RWPE2 (cell line): Measurements from ENCODE around the gene SMARCD2.
"Not testable (repeated sequence)": the region's sequence is repeated elsewhere in the genome, so short reads cannot be mapped to it uniquely, and the experiment has no call there.

Experiments used
- ATAC-seq: fragments of 200-7000 bp; cut with Tn5 transposase; 3 replicates; pipeline ENCODE4 v1.9.1; 2021; ENCODE audit warnings: low read depth
- DNase-seq: peaks from one replicate; pipeline ENCODE4 v3.0.0-alpha.2; 2020; ENCODE audit warnings: low spot score
- H3K27ac ChIP-seq: fragments of 450-650 bp; 2 replicates; pipeline ENCODE4 v1.5.1; 2017; ENCODE audit warnings: mild to moderate bottlenecking; ENCODE audit not compliant: poor library complexity, severe bottlenecking
- H3K27me3 ChIP-seq: fragments of 250-450 bp; sonication (Bioruptor Pico); 2 replicates; pipeline ENCODE4 v1.5.1; 2021; ENCODE audit warnings: mild to moderate bottlenecking, moderate library complexity; ENCODE audit not compliant: insufficient read depth, poor library complexity, severe bottlenecking
- H3K36me3 ChIP-seq: fragments of 250-450 bp; sonication (Bioruptor Pico); 2 replicates; pipeline ENCODE4 v1.5.1; 2020; ENCODE audit warnings: low read depth, mild to moderate bottlenecking, moderate library complexity
- H3K4me1 ChIP-seq: fragments of 250-450 bp; sonication (Bioruptor Pico); 2 replicates; pipeline ENCODE4 v1.5.1; 2021; ENCODE audit warnings: mild to moderate bottlenecking, moderate library complexity; ENCODE audit not compliant: insufficient read depth, poor library complexity, severe bottlenecking
- H3K4me3 ChIP-seq: fragments of 250-450 bp; sonication (Bioruptor Pico); 2 replicates; pipeline ENCODE4 v1.5.1; 2021; ENCODE audit warnings: mild to moderate bottlenecking, moderate library complexity; ENCODE audit not compliant: severe bottlenecking
- H3K9me3 ChIP-seq: fragments of 250-450 bp; sonication (Bioruptor Pico); 2 replicates; pipeline ENCODE4 v1.5.1; 2021; ENCODE audit warnings: mild to moderate bottlenecking, moderate library complexity; ENCODE audit not compliant: severe bottlenecking
- CTCF ChIP-seq: fragments of 450-650 bp; IDR thresholded peaks from one replicate; pipeline ENCODE4 v1.5.1; 2017; ENCODE audit warnings: mild to moderate bottlenecking, moderate library complexity; ENCODE audit not compliant: poor library complexity, severe bottlenecking

Gene SMARCD2

GRCh38 chr17:63798572-63799106 is 43.8 kb downstream of the SMARCD2 start:
- Histone ChIP-seq H3K27me3 (no peaks in the 10 kb centered on the region), H3K36me3 (peaks cover 100% of the 10 kb centered on the region), H3K4me3 (no peak overlapping the region), H3K4me1 (no peaks in the 10 kb centered on the region), H3K27ac (no peak overlapping the region), H3K9me3 (no peaks in the 10 kb centered on the region)
- no peak for ATAC-seq
- no peak for DNase-seq
- no peak for TF ChIP-seq CTCF

DNA sequence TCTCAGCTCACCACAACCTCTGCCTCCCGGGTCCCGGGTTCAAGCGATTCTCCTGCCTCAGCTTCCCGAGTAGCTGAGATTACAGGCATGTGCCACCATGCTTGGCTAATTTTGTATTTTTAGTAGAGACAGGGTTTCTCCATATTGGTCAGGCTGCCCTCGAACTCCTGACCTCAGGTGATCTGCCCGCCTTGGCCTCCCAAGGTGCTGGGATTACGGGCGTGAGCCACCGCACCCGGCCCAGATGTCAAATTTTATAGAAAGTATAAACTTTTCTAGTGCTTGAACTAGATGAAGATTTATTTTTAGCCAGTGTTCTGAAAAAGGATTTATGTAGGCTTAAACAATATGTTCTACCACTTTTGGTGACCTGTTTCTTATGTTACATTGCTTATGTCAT is 46.1 kb downstream of the SMARCD2 start:
- not testable (repeated sequence) for H3K27ac ChIP-seq, ATAC-seq, H3K4me3 ChIP-seq, DNase-seq, H3K9me3 ChIP-seq, H3K27me3 ChIP-seq
- H3K4me1 ChIP-seq: peaks cover 13% of the 10 kb centered on the region
- H3K36me3 ChIP-seq: peaks cover 100% of the 10 kb centered on the region

- Histone ChIP-seq H3K9me3 (no peaks in the 10 kb centered on the region), H3K36me3 (peaks cover 97% of the 10 kb centered on the region), H3K27me3 (no peaks in the 10 kb centered on the region), H3K27ac (peak overlapping the region; percentile 23), H3K4me3 (no peak overlapping the region), H3K4me1 (peaks cover 19% of the 10 kb centered on the region)
- ATAC-seq (peak; percentile 46; the same call in 1 of the 3 replicates), DNase-seq (no peak)
- no peak for TF ChIP-seq CTCF
Observed at GRCh38 chr17:63792055-63792729, 50.3 kb downstream of the SMARCD2 start.

GRCh38 chr17:63790057-63790456 is 52.4 kb downstream of the SMARCD2 start:
- DNase-seq (no peak), ATAC-seq (no peak)
- no peaks in the 10 kb centered on the region for H3K9me3 ChIP-seq
- TF ChIP-seq CTCF: no peak
- H3K36me3 ChIP-seq: peaks cover 93% of the 10 kb centered on the region
- H3K4me3 ChIP-seq: no peak overlapping the region
- peaks cover 40% of the 10 kb centered on the region for H3K4me1 ChIP-seq
- no peak overlapping the region for H3K27ac ChIP-seq
- H3K27me3 ChIP-seq: no peaks in the 10 kb centered on the region

DNA sequence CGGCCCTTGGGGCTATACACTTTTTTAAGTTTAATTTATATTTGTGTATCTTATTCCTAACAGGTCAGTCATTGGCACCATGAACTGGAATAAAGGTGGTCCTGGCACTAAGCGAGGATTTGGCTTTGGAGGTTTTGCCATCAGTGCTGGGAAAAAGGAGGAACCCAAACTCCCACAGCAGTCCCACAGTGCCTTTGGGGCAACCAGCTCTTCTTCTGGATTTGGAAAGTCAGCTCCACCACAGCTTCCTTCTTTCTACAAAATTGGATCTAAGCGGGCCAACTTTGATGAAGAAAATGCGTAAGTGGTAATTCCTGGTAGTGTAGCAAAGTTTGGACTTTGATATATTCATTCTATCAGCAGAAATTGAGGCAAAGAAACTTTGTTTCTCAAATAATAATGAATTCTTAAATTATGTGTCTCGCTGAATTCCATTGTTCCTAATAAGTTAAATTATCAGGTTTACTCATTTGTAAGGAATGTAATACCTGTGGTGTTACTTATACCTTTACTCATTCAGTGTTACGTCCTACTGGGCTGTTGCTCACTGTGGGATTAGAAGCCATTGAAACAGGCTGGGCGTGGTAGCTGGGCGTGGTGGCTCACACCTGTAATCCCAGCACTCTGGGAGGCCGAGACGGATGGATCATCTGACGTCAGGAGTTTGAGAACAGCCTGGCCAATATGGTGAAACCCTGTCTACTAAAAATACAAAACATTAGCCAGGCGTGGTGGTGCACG is 55.3 kb downstream of the SMARCD2 start:
- ATAC-seq (peak; percentile 91), DNase-seq (peak; percentile 84)
- H3K27me3 ChIP-seq: no peaks in the 10 kb centered on the region
- peak overlapping the region; percentile 81 for H3K27ac ChIP-seq
- no peak overlapping the region for H3K4me3 ChIP-seq
- no peaks in the 10 kb centered on the region for H3K9me3 ChIP-seq
- H3K4me1 ChIP-seq: peaks cover 51% of the 10 kb centered on the region
- no peak for TF ChIP-seq CTCF
- H3K36me3 ChIP-seq: peaks cover 91% of the 10 kb centered on the region
